ENCODE results near the gene P2RY2.

Gene P2RY2

DNA sequence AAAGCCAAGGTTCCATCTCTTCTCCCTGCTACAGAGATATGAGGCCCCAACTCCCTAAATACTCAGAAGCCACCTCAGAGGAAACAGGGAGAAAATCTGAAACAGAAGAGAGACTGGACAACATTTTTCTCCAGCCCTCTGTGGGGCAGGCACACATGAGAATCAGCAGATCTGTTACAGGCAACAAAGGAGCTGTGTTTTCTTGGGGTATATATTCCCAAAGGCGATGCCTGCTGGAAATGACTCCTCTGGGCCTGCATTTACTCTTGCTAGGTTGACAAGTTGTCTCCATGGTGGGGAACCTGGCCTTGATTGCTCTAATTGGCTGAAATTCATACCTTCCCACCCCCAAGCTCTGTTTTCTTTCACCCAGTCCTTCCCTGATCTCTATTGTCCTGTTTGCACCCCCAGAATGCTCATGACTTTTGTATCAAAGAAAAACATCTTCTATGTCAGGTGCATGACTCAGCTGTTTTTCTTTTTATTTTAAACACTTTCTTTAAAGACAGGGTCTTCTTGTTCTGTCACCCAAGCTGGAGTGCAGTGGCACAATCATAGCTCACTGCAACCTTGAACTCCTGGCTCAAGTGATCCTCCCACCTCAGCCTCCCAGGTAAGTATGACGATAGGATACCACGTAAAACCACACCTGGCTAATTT, 30.6 kb downstream of the P2RY2 start:
- DNase-seq: no peak

DNA sequence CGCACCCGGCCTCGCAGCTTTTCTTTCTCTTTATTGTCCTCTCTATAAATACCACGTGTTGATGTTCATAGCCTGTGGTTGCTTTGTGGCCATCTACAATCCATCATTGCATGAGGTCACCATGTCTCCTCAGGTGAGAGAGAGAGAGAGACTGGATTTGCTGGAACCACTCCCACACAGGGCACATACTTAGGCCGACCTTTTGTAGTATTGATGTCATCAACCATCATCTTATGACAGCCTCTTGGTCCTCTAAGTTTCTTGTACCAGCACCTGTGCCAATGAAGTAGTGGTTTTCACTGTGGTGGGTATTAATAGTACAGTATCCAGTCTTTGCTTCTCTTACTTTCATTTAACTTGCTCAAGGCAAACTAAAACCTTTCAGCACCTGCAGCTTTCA, 31.2 kb downstream of the P2RY2 start:
- DNase-seq: no peak

DNA sequence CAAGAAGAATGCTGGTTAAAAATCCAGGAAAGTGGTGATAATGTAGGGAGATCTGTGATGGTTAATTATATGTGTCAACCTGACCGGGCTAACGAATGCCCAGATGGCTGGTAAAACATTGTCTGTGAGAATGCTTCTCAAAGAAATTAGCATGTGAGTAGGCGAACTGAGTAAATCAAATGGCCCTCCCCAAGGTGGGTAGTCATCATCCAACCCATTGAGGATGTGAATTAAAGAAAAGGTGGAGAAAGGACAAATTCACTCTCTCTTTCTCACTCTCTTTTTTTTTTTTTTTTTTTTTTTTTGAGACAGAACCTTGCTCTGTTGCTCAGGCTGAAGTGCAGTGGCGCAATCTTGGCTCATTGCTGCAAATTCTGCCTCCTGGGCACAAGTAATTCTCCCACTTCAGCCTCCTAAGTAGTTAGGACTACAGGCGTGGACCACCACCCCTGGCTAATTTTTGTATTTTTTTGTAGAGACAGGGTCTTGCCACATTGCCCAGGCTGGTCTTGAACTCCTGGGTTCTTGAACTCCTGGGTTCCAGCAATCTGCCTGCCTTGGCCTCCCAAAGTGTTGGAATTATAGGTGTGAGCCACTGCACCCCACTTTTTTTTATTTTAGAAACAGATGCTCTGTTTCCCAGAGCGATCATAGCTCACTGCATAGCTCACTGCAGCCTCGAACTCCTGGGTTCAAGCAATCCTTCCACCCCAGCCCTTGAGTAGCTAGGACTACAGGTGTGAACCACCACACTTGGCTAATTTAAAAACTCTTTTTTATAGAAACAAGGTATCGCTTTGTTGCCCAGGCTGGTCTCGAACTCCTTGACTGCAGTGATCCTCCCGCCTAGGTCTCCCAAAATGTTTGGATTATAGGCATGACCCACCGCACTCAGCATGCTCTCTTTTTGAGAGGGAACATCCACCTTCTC, 32.0 kb downstream of the P2RY2 start:
- no peak for DNase-seq

DNA sequence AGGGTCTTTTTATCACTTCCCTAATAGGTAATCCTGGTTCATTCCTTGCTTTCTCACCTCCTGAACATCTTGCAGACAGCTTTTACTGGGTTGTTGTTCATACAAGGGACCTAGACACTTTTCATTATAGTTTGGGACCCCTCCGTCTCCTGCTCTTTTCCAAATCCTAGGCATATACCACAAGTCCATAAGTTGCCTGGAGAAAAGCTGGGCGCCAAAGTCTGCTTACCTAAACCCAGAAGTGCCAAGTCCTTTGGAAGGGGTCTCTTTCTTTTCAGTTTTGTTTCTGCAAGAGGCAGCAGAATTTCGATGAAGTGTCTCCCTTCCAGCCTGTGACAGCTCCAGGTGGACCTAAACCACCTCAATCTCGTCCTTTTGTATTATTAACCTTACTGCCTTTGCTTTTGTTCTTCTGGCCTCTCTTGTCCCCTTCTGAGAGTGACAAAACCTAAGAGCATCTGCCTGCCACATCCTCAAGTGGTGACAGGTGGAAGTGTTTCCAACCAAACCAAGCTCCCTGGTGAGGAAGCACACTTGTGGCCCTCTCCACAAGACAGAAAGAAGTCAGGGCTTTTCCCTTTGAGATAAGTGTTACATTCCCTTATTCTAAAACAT, 34.6 kb downstream of the P2RY2 start:
- DNase-seq: no peak

DNA sequence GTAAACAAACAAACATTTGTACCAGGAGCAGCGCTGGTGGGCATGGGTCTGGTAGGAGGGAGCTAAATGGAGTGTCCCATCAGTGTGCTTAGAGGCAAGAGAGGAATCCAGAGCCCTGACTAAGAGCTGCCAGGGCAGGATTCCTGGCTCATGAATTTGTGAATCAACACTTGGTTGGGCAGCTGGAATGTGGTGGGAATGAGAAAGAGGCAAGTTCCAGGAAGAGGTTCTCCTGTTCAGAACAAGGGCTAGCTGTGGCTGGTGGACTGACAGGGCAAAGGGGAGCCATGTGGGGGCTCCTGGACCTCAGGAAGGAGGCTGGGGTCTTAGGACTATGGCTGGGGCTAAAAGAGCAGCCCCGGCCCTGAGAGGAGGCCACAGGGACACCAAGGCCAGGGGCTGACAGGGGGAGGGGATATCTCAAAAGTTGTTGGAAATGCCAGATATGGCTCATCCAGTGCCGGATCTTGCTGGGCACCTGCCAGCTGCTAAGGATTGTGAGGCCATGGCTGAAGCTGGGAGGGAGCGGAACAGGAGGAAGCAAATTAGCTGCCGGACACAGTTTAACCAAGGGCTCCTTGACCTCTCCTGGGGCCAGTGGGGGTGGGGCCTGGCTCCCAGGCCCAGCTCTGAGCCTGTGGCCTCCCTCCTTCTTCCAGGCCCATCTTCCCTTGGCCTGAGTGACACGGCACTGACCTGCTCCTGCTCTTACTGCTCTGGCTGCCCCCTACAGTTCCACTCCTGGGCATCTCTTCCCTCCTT, 39.4 kb downstream of the P2RY2 start:
- no peak for DNase-seq

DNA sequence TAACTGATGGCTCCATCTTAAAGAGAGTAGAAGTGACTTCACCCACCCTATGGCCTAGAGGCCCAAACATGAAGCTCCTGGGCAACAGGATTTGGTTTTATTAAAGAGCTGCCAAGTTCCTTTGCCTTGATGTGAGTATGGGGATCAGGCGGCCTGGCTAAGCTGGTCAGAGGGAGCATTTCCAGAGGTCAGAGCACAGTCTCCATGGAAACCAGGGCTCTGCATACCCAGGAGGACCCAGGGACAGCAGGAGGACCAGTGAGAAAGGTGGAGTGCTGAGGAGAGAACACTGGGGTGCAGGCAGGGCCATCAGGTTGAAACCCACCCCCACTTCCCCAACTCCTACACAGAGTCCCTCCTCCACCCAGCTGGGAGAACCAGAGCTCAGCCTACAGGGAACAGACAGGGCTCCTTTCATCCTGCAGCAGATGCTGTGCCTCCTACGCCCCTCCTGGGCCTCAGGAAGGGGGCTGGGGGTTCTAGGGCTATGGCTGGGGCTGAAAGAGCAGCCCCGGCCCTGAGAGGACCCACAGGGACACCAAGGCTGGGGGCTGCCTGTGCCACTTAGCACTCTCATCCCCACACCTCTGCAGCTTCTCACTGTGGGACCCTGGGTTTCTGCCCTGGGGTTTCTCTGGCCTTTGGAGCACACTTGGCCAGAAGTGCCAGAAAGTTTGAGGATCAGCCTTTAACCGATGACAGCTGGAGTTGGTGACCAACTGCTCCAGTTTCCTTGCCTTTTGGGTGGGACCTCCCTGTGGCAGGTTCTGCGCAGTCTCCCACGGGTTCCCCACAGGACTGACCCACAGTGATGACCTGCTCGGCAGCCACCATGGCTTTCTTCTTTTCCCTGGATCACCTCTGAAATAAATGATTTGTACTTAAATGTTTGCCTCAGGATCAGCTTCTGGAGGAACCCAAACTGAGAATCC, 40.3 kb downstream of the P2RY2 start:
- DNase-seq: no peak

DNA sequence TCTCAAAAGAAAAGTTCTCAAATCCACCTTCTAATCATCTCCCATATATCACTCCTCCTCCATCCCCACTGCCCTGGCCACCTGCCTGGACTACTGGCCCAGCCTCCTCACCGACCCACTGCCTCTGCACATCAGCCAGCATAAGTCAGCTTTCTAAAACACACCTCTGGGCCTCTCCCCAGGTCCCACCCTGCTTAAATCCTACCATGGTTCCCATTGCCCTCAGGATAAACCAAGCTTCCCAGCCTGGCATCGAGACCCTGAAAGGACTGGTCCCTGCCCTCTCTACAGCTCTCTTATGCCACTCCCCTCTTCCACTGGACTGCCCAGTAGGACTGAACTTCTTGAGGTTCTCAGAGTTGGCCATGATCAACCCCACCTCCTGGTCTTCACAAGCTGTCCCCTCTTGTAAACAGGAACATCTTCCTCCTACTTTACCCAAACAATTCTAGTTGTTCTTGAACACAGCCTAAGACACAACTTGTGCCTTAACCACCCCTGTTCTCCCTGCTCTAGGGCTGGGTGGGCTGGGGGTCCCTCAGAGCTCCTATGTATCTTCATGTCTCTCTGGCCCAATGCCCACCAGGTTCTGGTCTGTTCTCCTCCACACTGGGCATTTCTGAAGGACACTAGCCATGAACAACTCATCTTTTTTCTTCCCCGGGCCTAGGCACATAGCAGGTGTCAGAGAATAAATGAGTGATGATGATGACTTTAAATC, 41.5 kb downstream of the P2RY2 start:
- no peak for DNase-seq

DNA sequence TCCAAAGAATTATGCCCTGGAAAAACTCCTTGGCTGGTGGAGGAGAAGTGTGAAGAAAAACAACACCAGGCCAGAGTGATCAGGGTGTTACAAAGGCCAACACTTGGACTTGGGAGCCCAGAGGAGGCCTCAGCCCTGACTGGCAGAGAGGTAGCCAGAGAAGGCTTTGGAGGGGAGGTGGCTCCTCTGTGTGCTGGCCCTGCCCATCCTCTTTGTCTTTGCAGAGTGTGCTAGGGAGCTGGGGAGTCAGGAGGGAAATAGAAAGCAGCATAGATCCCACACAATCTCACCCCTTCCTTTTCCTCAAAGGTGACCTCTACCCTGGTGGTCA, 42.0 kb downstream of the P2RY2 start:
- DNase-seq: no peak

DNA sequence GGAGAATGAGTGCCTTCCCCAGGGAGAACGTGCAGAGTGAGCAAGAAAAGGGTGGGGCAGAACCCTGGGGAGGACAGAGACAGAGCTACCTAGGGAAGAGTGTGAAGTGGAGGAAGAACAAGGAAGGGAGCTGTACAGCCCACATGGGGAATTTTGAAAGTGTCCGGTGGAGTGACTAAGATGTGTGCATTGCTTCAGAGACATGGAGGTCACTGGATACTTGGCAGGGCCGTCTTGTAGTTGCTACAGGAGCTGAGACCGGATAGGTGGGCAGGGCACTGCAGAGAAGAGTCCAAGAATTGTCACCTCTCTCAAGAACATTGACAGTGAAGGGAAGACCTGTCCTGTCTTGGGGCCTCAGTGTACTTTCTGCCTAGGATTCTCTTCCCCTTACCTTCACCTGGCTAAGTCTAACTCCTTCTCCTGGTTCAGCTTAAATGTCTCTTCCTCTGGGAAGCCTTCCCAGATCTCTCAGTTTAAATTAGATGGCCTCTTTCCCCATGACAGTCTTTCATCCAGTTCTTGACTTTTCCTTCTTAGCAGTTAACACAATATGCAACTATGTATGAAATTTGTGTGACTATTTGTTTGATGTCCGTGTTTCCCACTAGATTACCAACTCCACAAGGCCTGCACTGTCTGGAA, 44.9 kb downstream of the P2RY2 start:
- no peak for DNase-seq

DNA sequence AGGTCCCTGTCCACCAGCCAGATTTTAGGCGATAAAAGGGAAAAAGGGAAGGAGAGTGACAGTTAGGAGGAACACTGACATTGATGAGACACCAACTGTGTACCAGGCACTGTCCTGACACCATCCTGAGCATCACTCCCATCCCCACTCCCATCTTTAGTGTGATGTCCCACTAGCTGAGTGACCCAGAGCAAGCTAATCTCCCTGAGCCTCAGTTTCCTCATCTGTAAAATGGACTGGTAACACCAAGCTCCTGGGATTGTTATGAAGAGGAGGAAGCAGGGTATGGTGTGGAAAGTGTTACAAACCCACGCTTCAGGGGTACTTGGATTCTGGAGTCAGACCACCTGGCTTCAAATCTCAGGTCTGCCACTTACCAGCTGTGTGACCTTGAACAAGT, 45.6 kb downstream of the P2RY2 start:
- no peak for DNase-seq

DNA sequence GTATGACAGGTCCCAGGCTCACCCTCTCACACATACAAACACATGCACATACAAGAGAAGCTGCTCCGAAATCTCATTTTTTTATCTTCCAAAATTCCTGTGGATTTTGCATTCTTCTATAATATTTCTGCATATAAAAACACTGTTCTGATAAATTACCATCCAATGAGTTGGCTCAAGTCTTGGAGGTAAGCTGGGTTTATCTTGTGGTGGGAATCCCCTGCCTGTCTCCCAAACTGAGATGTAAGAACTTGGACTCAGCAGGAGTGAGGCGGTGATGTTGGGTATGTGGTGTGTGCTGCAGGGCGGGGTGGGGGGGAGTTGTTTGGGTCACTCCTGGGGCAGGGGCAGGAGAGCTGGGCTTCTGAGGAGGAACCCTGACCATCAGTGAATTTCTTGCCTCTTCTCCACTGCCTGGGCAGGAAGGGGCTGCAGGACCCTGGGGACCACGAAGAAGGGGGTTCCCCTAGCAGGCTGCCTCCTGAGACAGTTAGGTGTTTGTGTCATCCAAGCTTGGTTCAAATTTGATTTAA, 47.3 kb downstream of the P2RY2 start:
- DNase-seq: no peak

DNA sequence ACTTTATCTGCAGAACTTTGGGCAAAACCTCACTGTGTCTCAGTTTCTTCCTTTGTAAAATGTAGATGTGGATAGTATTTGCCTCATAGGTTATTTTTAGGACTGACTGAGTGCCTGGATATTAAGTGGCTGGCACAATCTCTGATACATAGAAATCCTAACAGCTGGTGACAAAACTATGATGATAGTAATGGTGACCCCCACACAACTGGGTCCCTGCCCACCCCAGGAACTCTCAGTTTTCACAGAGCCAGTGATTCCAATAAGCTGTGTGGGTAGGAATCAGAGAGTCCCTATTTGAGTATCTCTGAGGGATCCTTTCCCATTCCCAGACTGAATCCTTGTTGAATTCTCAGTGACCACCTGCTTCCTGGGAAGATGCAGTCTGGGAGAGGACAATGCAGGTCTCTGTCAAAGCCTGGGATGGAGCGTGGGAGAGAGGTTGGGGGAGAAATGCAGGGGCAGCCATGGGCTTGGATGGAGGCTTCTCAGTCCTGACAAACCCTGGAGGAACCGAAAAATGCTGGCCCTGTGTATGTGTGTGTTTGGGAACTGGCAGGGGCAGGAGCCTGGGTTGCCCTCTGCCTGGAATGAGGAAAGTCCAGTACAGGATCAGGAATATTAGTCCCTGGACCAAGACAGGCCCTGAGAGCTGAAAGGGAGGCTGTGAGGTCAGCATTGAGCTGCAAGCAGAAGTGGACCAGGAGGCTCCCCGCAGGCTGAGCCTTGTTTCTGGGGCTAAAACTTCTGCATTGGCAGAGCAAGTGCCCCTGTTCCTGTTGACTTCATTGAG, 48.0 kb downstream of the P2RY2 start:
- no peak for DNase-seq

DNA sequence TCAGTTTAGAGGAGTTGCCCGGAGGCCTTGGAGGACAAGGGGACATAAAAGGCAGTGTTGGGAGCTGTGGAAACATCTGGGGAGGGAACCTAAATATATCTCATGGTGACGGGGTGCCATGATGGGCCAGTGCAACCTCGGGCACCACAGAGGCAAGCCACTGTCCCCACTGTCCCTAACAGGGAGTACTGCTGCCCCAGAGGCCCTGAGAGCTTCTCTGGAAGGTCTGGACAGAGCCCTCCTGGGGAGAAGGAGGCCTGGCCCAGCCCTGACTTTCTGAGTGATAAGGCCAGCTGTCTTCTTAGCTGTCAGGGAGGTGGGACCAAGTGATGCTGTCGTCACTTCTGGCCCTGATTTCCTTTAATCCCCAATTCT, 48.6 kb downstream of the P2RY2 start:
- DNase-seq: no peak

DNA sequence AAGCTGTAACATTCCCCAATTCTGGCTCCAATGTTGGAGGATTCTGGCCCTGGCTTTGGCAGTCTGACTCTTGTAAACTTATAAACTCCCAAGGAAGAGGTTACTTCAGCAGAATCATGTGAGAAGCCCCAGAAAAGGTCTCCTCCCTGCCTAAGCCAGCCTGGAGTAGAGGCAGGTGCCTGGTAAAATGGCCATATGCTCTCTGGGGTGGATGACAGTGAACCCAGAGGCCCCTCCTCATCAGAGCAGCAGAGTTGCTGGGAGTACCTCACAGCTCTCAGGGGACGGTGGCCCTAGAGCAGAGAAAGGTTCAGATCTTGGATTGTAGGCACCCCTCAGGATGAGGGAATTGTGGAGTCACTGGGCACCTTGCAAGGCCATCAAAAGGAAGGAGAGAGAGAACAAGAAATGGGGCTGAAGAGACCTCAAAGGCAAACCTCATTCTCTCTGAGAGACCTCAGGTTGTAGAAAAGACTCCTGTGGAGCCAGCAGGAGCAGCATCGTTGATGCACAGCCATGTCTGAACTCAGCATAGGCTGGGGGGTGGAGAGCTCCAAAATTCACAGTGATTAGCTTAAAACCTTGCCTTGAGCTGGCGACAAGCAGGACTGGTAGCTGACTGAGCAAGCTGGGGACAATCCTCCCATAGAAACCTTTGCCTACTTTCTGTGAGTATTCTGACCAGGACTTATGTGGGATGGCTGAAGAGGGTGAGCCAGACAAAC, 49.2 kb downstream of the P2RY2 start:
- DNase-seq: no peak

DNA sequence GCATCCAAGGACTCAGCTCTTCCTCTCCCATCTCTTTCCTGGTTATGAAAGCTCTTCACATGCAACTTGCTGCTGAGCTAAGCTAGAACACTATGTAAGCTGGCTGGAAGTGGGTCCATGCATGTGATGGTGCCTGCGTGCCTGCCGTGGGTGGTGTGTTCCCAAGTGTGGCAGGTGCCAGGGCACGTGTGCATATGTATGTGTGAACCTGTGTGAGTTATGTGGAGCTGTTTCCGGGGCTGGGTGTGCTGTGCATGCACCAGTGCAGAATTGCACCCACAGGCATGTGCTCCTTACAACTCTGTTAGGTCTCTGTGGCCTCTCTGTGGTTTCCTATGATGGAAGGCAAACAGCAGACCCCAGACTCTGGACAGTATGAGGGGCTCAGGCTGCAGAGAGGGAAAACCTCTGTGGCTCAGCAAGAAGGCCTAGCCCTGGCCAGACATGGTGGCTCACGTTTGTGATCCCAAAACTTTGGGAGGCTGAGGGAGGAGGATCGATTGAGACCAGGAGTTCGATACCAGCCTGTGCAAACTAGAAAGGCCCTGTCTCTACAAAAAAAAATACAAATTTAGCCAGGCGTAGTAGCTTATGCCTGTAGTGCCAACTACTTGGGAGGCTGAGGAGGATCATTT, 49.9 kb downstream of the P2RY2 start:
- DNase-seq: no peak

DNA sequence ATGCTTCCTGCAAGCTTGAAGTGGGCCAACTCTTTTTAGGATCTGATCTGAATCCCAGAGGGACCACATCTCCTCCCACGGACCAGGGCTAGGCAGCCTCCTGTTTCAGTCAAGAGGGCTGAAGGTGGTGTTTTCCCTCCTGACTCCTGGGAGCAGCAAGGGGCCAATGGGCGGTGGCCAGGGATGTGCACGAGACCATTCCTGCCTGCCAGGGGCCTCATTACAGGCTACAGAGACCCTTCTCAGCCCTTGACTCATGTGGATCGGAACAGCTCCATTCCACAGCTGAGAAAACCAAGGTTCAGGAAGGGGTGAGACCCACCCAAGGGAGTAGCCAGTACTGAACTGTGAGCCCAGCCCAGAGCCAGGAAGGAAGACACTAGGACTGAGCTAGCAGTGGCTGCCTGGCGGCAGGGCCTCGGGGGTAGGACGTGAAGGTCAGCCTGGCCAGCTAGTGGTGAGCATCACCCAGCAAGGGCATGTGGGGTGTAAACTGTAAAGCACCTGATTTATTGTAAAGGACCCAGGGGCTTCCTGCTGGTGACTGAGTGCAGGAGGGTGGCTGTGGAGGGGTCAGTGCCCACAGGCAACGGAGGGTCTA, 50.7 kb downstream of the P2RY2 start:
- no peak for DNase-seq

DNA sequence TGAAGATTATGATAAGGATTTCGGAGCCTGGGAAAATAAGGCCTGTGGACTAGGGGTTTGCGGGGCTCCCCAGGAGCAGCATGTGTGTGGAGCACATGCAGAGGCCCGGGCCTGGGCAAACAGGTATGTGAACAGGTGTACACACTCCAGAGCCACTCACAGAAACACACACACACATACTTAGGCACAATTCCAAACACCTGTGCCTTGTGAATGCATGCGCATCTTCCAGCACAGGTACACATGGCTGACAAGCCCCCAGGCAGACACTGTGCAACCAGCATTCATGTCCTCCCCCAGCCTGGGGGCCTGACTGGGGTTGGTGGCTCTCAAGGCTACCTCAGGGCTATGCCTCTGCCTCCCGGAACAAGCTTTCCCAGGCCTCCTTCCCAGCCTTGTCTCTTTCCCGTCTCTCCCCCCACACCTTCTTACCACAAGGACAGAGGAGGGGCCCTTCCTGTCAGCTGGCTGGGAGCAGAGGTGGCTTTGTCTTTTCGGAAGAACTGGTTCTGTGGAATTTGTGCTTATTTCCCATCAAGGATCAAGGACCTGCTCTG, 51.5 kb downstream of the P2RY2 start:
- DNase-seq: no peak
